GF-D8 (cell line): Measurements from ENCODE around the gene SNX20.
A peak's percentile ranks its signal among the peaks of the same experiment; 100 is the strongest.

Experiments
- DNase-seq: peaks from one replicate; lab custom pipeline; 2025; lab: John Stamatoyannopoulos, UW

Gene SNX20

DNA sequence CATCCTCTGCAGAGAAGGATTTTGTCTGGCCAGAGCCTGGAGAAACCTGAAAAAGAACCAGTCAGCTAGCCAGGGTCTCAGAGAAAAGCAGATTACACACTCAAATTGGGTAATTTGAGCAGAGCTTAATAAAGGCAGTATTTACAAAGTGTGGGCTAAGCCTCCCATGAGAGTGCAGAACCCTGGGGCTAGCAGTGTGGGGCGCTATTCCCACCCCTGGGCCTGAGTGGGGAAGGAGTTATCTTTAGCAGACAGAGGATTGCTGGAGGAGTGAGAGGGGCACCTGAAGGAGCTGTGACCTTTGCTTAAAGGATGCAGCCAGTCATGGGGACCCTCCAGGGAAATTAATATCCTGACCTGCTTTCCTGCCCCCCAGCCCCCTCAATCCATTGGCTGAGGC lies 46.2 kb downstream of the SNX20 start:
- no peak for DNase-seq

DNA sequence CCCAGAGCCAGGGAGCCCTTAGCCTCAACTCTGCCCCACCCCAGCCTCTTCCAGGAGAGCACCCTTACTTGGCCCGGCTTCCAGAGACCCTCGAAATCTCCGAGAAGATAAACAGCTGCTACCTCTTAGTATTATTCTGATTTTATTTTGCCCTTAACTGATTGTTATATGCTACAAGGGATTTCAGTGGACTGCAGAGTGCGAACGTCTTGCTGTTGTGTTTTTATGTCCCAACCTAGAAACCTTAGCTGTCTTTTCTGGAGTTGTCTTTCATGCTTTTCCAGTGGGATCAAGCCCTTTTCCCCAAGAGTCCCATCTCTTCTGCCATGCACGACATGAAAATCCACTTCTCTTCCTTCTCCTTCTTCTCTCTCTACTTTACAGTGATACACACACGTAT lies 47.0 kb downstream of the SNX20 start:
- DNase-seq = no peak

- no peak for DNase-seq
Observed at GRCh38 chr16:50632927-50633800, 47.9 kb downstream of the SNX20 start.

- no peak for DNase-seq
Observed at GRCh38 chr16:50631985-50632576, 49.0 kb downstream of the SNX20 start.

GRCh38 chr16:50631249-50631984 lies 49.7 kb downstream of the SNX20 start:
- no peak for DNase-seq

DNA sequence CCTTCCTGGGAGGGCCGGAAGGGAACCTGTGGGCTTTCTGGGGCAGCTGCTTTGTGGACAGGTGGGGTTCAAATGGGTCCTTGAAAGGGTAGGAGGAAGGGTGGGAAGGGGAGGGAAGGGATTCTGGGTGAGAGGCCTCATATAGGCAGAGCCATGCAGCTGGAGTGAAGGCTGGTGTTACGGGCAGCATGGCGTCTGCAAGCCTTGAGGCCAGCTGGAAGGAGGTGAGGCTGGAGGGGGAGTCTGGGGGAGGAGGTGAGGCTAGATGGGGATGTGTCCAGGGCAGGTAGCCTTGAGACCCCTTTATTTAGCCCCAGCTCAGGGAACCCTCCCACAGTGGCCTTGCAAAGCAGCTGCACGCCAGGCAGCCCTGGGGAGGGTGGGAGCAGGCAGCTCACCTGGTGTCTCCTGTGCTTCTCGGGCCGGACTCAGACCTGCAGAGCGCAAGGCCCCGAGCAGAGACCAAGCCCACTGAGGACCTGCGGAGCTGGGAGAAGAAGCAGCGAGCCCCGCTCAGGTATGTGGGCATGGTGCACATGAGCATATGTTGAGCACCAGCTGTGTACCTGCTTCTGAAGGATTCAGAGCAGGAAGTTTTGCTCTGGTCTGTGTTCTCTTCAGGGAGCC lies 50.6 kb downstream of the SNX20 start:
- no peak for DNase-seq

DNA sequence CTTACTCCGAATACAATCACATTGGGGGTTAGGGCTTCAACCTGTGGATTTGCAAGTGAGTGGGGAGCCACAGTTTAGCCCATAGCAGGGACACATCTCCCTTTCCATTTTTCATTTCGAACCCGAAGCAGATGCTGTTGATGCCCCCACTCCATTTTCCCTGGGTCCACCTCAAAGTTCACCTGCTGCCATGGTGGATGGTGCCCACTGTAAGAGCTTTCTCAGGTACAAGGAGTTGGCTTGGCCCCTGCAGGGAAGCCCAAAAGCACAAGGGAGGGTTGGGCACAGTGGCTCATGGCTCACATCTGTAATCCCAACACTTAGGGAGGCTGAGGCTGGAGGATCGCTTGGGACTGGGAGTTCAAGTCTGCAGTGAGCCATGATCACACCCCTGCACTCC lies 51.8 kb downstream of the SNX20 start:
- no peak for DNase-seq

- DNase-seq = no peak
Observed at GRCh38 chr16:50628156-50628802, 52.8 kb downstream of the SNX20 start.

- no peak for DNase-seq
Observed at GRCh38 chr16:50627419-50627818, 53.7 kb downstream of the SNX20 start.

GRCh38 chr16:50626868-50627267 lies 54.2 kb downstream of the SNX20 start:
- DNase-seq = peak; percentile 11

DNA sequence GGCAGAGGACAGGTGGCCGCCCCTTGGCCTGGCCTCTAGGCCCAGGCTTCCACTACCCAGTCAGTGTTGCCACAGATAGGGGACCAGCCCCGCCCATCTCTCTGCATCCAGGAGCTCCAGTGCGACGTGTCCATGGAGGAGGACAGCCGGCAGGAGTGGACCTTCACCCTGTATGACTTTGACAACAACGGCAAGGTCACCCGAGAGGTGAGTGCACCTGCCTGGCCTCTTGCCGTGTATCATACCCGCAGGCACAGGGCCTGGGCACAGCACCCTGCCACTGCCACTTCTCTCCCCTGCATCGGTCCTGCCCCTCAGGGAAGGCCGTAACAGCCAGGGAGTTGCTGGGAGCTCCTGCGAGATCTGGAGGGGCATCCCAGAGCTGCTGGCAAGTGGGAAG lies 55.7 kb downstream of the SNX20 start:
- no peak for DNase-seq

GRCh38 chr16:50624449-50624970 lies 56.6 kb downstream of the SNX20 start:
- DNase-seq = no peak

DNA sequence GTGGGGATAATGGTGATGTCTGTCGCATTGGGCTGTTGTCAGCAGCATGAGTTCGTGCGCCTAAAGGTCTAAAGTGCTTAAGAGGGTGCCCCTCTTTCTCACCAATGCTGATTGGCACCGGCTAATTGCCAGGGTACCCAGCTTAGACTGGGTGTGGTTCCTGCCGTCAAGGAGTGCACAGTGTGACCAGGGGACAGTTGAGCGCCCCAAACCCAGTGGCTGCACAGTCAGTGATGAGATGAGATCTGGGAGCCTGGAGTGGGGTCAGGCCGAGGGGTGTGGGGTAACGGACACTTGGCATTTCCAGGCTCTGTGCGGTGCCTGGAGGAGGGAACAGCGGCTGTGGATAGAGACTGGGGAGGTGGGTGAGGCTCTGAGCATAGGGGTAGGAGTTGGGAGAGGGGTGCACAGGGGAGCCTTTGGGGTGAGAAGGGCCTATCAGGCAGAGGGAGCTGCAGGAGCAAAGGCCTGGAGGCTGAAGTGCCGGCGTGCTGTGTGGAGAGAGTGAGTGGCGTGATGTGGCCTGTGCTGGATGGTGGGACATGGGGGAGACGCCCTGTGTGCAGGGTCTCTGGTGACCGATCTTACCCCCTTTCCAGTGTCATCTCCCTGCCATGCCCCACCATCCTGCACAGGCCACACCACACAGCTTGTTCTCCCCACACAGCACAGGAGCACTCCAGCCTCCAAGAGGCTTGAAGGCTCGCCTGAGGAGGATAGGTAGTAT lies 58.3 kb downstream of the SNX20 start:
- no peak for DNase-seq

- DNase-seq = no peak
Observed at GRCh38 chr16:50622029-50622428, 59.1 kb downstream of the SNX20 start.
